SK-N-SH (cell line): ENCODE data around the gene RAC3. TPM values are rescaled to one million over a fixed set of nuclear protein-coding genes. Genes with fewer than 3 reads are reported as not detected.

Experiments used
- CTCF ChIA-PET: fragments of 300-600, 350-600 bp; formaldehyde crosslinking; extraction: SDS; loops from one replicate; lab custom pipeline; 2021; lab: Yijun Ruan, JAX
- POLR2A ChIA-PET: fragments of 350-600 bp; sonication (Branson Sonifier 250); formaldehyde crosslinking; extraction: SDS; loops from one replicate; lab custom pipeline; 2020; ENCODE audit warnings: antibody characterized with exemption, inconsistent platforms; lab: Yijun Ruan, JAX
- DNase-seq: peaks from one replicate; pipeline ENCODE4 v3.0.0; 2012
- H2AFZ ChIP-seq: fragments of 200-600 bp; sonication (generic); 2 replicates; pipeline ENCODE4 v1.8.1; 2016; ENCODE audit warnings: antibody characterized with exemption, mild to moderate bottlenecking, low read depth
- H3F3A ChIP-seq: fragments of 200-600 bp; sonication (generic); replicated peaks from 2 replicates; pipeline ENCODE3; 2016; ENCODE audit warnings: antibody characterized with exemption, mild to moderate bottlenecking; ENCODE audit not compliant: insufficient read depth
- H3K27ac ChIP-seq, 2 experiments: fragments of 200-500 bp in 1 of 2; fragments of 200-600 bp in 1 of 2; sonication (Bioruptor generic) in 1 of 2; sonication (generic), shearing (Covaris generic) in 1 of 2; 2 replicates each; pipeline versions ENCODE4 v1.5.1 to v1.6.1; 2014 to 2016; ENCODE audit warnings: low read depth in 2 of 2, inconsistent platforms in 1 of 2, low read length in 1 of 2, mild to moderate bottlenecking in 1 of 2, mixed read lengths in 1 of 2
- H3K27me3 ChIP-seq: fragments of 200-600 bp; sonication (generic), shearing (Covaris generic); 2 replicates; pipeline ENCODE4 v1.6.1; 2016; ENCODE audit warnings: mixed run types; ENCODE audit not compliant: insufficient read depth
- H3K36me3 ChIP-seq, 2 experiments: fragments of 200-500 bp in 1 of 2; fragments of 200-600 bp in 1 of 2; sonication (Bioruptor generic) in 1 of 2; sonication (generic) in 1 of 2; replicated peaks in 1 of 2; 2 replicates each; pipeline versions ENCODE3 to v1.5.1; 2014 to 2016; ENCODE audit warnings: low read length in 1 of 2, mild to moderate bottlenecking in 1 of 2; ENCODE audit not compliant: insufficient read depth in 2 of 2, control insufficient read depth in 1 of 2
- H3K4me1 ChIP-seq, 2 experiments: fragments of 200-500 bp in 1 of 2; fragments of 200-600 bp in 1 of 2; sonication (Bioruptor generic) in 1 of 2; sonication (generic), shearing (Covaris generic) in 1 of 2; 2 replicates each; pipeline versions ENCODE4 v1.5.1 to v1.6.1; 2014 to 2016; ENCODE audit warnings: low read depth in 1 of 2, low read length in 1 of 2, mixed run types in 1 of 2; ENCODE audit not compliant: insufficient read depth in 2 of 2, control insufficient read depth in 1 of 2
- H3K4me2 ChIP-seq: fragments of 200-600 bp; sonication (generic), shearing (Covaris generic); 2 replicates; pipeline ENCODE4 v1.6.1; 2017; ENCODE audit warnings: mixed run types
- H3K4me3 ChIP-seq, 2 experiments: fragments of 200-500 bp in 1 of 2; fragments of 200-600 bp in 1 of 2; sonication (Bioruptor generic) in 1 of 2; sonication (generic), shearing (Covaris generic) in 1 of 2; 2 replicates each; pipeline versions ENCODE4 v1.5.1 to v1.8.1; 2014 to 2016; ENCODE audit warnings: low read depth in 2 of 2, inconsistent platforms in 1 of 2, low read length in 1 of 2, mild to moderate bottlenecking in 1 of 2, mixed read lengths in 1 of 2, moderate library complexity in 1 of 2
- H3K79me2 ChIP-seq: fragments of 200-600 bp; sonication (generic); 2 replicates; pipeline ENCODE4 v1.8.1; 2017; ENCODE audit warnings: mild to moderate bottlenecking; ENCODE audit not compliant: insufficient read depth
- H3K9ac ChIP-seq: fragments of 200-600 bp; sonication (generic); 2 replicates; pipeline ENCODE4 v1.6.1; 2017; ENCODE audit warnings: mixed run types
- H3K9me2 ChIP-seq: fragments of 200-600 bp; sonication (generic); 2 replicates; pipeline ENCODE4 v1.6.1; 2017; ENCODE audit warnings: mixed run types
- H3K9me3 ChIP-seq: fragments of 200-600 bp; sonication (generic); 2 replicates; pipeline ENCODE4 v1.6.1; 2017; ENCODE audit warnings: mixed run types, mild to moderate bottlenecking, moderate library complexity
- H4K20me1 ChIP-seq: fragments of 200-600 bp; sonication (generic); 2 replicates; pipeline ENCODE4 v1.6.1; 2017; ENCODE audit warnings: mild to moderate bottlenecking, mixed run types; ENCODE audit not compliant: insufficient read depth
- ELF1 ChIP-seq: IDR thresholded peaks from 2 replicates; pipeline ENCODE4 v1.4.0; 2012
- EP300 ChIP-seq, 2 experiments: IDR thresholded peaks; 2 replicates each; pipeline versions ENCODE4 v1.4.0 to v1.6.1; 2012; ENCODE audit warnings: borderline replicate concordance in 1 of 2, low read depth in 1 of 2, low read length in 1 of 2
- EZH2phosphoT487 ChIP-seq: fragments of 200-600 bp; sonication (generic); IDR thresholded peaks from 2 replicates; pipeline ENCODE4 v1.6.1; 2017; ENCODE audit warnings: low read depth, mixed run types, mild to moderate bottlenecking, antibody characterized with exemption, moderate library complexity, borderline replicate concordance
- FOXJ3 ChIP-seq: sonication (generic); formaldehyde crosslinking; IDR thresholded peaks from 2 replicates; pipeline ENCODE4 v1.5.1; 2020; ENCODE audit warnings: mild to moderate bottlenecking, missing genetic modification reagents
- FOXM1 ChIP-seq: IDR thresholded peaks from 2 replicates; pipeline ENCODE4 v1.4.0; 2012; ENCODE audit warnings: low read depth, mild to moderate bottlenecking
- GATA2 ChIP-seq: sonication (generic); formaldehyde crosslinking; IDR thresholded peaks from 2 replicates; pipeline ENCODE4 v1.5.0; 2020; ENCODE audit warnings: mild to moderate bottlenecking, missing genetic modification reagents
- JUND ChIP-seq: IDR thresholded peaks from 2 replicates; pipeline ENCODE4 v1.4.0; 2012
- NFIC ChIP-seq: IDR thresholded peaks from 2 replicates; pipeline ENCODE4 v1.4.0; 2012; ENCODE audit warnings: borderline replicate concordance
- POLR2AphosphoS5 ChIP-seq: IDR thresholded peaks from 2 replicates; pipeline ENCODE4 v1.6.1; 2012; ENCODE audit warnings: low read depth, low read length
- RFX5 ChIP-seq: IDR thresholded peaks from 2 replicates; pipeline ENCODE4 v1.6.1; 2012; ENCODE audit warnings: mild to moderate bottlenecking, improper control_type of control experiment, low read length
- RXRA ChIP-seq: IDR thresholded peaks from 2 replicates; pipeline ENCODE4 v1.4.0; 2012; ENCODE audit warnings: low read depth, mild to moderate bottlenecking, borderline replicate concordance
- TAF1 ChIP-seq: IDR thresholded peaks from 2 replicates; pipeline ENCODE4 v1.6.1; 2012; ENCODE audit warnings: low read depth, mild to moderate bottlenecking, low read length, moderate library complexity, borderline replicate concordance
- WGBS: methylation state at CpG from one replicate; pipeline ENCODE4 v1.1.6; 2017; ENCODE audit warnings: low lambda C conversion rate; 5-methylcytosine and 5-hydroxymethylcytosine counted together
- polyA plus RNA-seq, 3 experiments: library from polyadenylated mRNA; depleted of rRNA; stranded (reverse); fragments of >200 nt; gene quantifications; 2 replicates each; pipeline ENCODE4 v1.2.3, GENCODE V29; 2012
- TF ChIP-seq, protein P1 (sequence below): IDR thresholded peaks from 2 replicates; pipeline ENCODE4; 2012
- TF ChIP-seq, protein P2 (sequence below): IDR thresholded peaks from 2 replicates; pipeline ENCODE4 v1.4.0; 2012; ENCODE audit warnings: low read depth, borderline replicate concordance
- TF ChIP-seq, protein P3 (sequence below): fragments of 150-350 bp; IDR thresholded peaks from 2 replicates; pipeline ENCODE4 v1.6.1; 2016; ENCODE audit warnings: mild to moderate bottlenecking, low read depth, low read length
- TF ChIP-seq, protein P4 (sequence below): IDR thresholded peaks from 2 replicates; pipeline ENCODE4 v1.4.0; 2012; ENCODE audit warnings: low read depth

The RAC3 gene
- polyA plus RNA-seq, 1 of the 3 experiments (the other 2 are of a cell fraction): 83.6 TPM

DNA sequence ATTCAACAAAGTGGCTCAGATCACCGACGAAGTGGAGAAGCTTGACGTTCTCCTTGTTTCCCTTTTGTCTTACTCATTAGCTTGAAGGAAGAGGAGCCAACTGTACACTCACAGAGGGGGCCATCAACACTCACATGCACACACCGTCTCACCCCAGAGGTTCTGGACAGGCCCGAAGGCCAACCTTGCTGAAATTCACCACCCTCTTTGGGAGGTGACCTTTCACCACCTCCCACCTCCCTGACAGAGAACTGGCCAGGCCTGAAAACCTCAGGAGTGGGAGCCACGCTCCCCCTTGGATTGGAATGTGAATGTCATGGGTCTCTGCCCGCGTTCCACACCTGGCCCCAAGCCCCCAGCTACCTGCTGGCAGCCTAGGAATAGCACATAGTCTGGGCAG is 4.0 kb downstream of the RAC3 start:
- Histone ChIP-seq H3K9me2 (no peaks in the 10 kb centered on the region), H3F3A (peaks cover 19% of the 10 kb centered on the region), H3K4me2 (no peak overlapping the region), H3K27me3 (no peaks in the 10 kb centered on the region), H3K9ac (no peak overlapping the region), H4K20me1 (no peaks in the 10 kb centered on the region), H3K27ac (no peak overlapping the region), H3K79me2 (no peaks in the 10 kb centered on the region), H3K36me3 (peaks cover 5 to 8% of the 10 kb centered on the region in 2 experiments), H3K4me3 (no peak overlapping the region), H2AFZ (no peak overlapping the region), H3K9me3 (no peaks in the 10 kb centered on the region), H3K4me1 (peaks cover 7 to 30% of the 10 kb centered on the region in 2 experiments)
- no peak for DNase-seq
- ChIA-PET CTCF (interaction anchor here (1.3 to 35.7 kb wide), 9 partner anchors 12 to 200 kb away, joined by 3 to 1216 read pairs (median 27); partner anchors contain the start of genes CENPX, DUS1L, GPS1 and LRRC45), POLR2A (interaction anchor here (1.7 kb wide), 1 partner anchor 12 kb away, joined by 4 read pairs; the partner anchor contains the start of genes CENPX and LRRC45)
- 94% methylated on average over 8 of the region's 8 CpGs for WGBS
- TF ChIP-seq GATA2 (CRISPR knock-in tag) (no peak), EP300 (IDR thresholded peaks at IDR 0.05; ENCODE audit: borderline replicate concordance in 1 of 2, low read depth in 1 of 2, low read length in 1 of 2) (no peak), TAF1 (no peak)
- TF ChIP-seq, protein P1, sequence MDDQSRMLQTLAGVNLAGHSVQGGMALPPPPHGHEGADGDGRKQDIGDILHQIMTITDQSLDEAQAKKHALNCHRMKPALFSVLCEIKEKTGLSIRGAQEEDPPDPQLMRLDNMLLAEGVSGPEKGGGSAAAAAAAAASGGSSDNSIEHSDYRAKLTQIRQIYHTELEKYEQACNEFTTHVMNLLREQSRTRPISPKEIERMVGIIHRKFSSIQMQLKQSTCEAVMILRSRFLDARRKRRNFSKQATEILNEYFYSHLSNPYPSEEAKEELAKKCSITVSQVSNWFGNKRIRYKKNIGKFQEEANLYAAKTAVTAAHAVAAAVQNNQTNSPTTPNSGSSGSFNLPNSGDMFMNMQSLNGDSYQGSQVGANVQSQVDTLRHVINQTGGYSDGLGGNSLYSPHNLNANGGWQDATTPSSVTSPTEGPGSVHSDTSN: no peak

DNA sequence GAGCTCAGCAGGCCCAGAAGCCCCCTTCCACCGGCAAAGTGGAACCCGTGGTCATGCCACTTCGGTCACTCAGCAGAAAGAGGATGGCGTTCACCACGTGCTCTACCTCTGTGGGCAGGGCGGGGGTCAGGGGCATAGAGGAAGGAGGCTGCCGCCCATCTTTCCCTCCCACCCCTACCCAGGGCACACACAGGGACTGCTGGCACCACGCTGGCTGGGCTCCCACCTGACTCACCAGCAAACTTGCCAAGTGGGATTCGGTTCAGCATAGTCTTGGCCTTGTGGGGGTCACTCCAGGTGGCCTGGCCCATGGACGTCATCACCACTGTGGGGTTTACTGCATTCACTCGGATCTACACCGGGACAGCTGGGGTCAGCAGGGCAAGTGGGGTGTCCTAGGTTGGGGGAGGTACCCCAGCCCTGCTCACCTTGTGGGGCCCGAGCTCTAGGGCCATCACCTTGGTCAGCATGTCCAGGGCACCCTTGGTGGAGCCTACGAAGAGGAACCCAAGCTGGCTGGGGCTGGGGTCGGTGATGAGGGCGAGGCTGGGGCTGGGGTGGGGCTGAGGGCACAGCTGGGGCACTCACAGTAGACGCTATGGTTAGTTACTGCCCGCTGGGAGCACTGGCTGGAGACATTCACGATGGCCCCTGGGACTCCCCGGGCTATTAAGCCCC is 4.6 kb downstream of the RAC3 start:
- peak overlapping the region; percentile 66; the same call in 1 of the 2 replicates for H3K9ac ChIP-seq
- peak overlapping the region; percentile 99 for H3K4me2 ChIP-seq
- H4K20me1 ChIP-seq: no peaks in the 10 kb centered on the region
- no peak overlapping the region for H3K27ac ChIP-seq
- no peaks in the 10 kb centered on the region for H3K9me2 ChIP-seq
- H3K36me3 ChIP-seq: peaks cover 5 to 8% of the 10 kb centered on the region in 2 experiments
- POLR2A ChIA-PET: interaction anchor here (0.6 to 1.7 kb wide), 4 partner anchors 13 to 122 kb away, joined by 3 to 4 read pairs (median 3); partner anchors contain the start of genes CENPX, FASN and LRRC45
- TF ChIP-seq, protein P2, sequence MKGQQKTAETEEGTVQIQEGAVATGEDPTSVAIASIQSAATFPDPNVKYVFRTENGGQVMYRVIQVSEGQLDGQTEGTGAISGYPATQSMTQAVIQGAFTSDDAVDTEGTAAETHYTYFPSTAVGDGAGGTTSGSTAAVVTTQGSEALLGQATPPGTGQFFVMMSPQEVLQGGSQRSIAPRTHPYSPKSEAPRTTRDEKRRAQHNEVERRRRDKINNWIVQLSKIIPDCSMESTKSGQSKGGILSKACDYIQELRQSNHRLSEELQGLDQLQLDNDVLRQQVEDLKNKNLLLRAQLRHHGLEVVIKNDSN: no peak
- TF ChIP-seq NFIC (no peak), EZH2phosphoT487 (no peak), FOXM1 (no peak), FOXJ3 (CRISPR knock-in tag) (no peak), RFX5 (no peak), EP300 (IDR thresholded peaks at IDR 0.05; ENCODE audit: borderline replicate concordance in 1 of 2, low read depth in 1 of 2, low read length in 1 of 2) (no peak), POLR2AphosphoS5 (no peak), JUND (no peak), TAF1 (no peak), ELF1 (no peak), GATA2 (CRISPR knock-in tag) (no peak), RXRA (no peak)
- TF ChIP-seq, protein P3, sequence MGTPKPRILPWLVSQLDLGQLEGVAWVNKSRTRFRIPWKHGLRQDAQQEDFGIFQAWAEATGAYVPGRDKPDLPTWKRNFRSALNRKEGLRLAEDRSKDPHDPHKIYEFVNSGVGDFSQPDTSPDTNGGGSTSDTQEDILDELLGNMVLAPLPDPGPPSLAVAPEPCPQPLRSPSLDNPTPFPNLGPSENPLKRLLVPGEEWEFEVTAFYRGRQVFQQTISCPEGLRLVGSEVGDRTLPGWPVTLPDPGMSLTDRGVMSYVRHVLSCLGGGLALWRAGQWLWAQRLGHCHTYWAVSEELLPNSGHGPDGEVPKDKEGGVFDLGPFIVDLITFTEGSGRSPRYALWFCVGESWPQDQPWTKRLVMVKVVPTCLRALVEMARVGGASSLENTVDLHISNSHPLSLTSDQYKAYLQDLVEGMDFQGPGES: no peak
- TF ChIP-seq, protein P4, sequence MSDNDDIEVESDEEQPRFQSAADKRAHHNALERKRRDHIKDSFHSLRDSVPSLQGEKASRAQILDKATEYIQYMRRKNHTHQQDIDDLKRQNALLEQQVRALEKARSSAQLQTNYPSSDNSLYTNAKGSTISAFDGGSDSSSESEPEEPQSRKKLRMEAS: no peak
- TF ChIP-seq, all 33 proteins: peak for 0
- Histone ChIP-seq H3K27me3 (no peaks in the 10 kb centered on the region), H2AFZ (no peak overlapping the region), H3F3A (peaks cover 14% of the 10 kb centered on the region), H3K4me3 (peak overlapping the region; percentile 72 to 87), H3K79me2 (no peaks in the 10 kb centered on the region), H3K4me1 (peaks cover 7 to 30% of the 10 kb centered on the region in 2 experiments), H3K9me3 (no peaks in the 10 kb centered on the region)
- WGBS: 92% methylated on average over 13 of the region's 20 CpGs
- CTCF ChIA-PET: interaction anchor here (0.7 to 35.7 kb wide), 19 partner anchors 10 to 121 kb away, joined by 3 to 1216 read pairs (median 5); partner anchors contain the start of genes ASPSCR1, CENPX, DUS1L and FASN
- DNase-seq: no peak
